Neural cell (in vitro differentiated cells): ENCODE data around the gene DPYD.

Experiments used
- CTCF ChIP-seq: fragments of 450-650 bp; IDR thresholded peaks from 2 replicates; pipeline ENCODE4 v1.5.1; 2014; ENCODE audit warnings: antibody characterized with exemption, mild to moderate bottlenecking, moderate library complexity; ENCODE audit not compliant: poor library complexity, severe bottlenecking
- EP300 ChIP-seq: fragments of 450-650 bp; conservative IDR thresholded peaks from 2 replicates; pipeline ENCODE4 v1.6.1; 2014; ENCODE audit warnings: antibody characterized with exemption, mild to moderate bottlenecking, moderate library complexity; ENCODE audit not compliant: poor library complexity, severe bottlenecking
- EZH2 ChIP-seq: fragments of 200-600, 300-800 bp; shearing (Covaris generic), sonication (generic); IDR thresholded peaks from 2 replicates; pipeline ENCODE4 v1.6.1; 2014; ENCODE audit warnings: antibody characterized with exemption, low read length, borderline replicate concordance, mild to moderate bottlenecking; ENCODE audit not compliant: insufficient read depth, poor library complexity, severe bottlenecking

DNA sequence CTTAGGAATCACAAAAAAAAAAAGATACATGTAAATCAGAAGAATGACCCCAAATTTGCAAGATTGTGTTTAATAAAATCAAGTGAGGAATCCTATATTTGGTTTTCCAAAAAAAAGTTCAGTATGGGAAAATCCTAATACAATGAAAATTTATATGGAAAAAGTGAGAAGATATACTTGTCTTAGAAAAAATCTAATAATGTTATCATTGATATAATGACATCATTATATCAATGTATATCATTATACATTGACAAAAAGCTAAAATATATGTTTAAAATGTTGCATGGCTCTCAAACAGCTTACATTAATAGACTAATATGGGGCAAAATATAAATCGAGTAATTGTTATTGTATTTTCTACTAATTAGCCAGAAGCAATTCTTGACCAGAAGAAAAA is 37.0 kb downstream of the DPYD start:
- TF ChIP-seq CTCF (no peak), EP300 (no peak), EZH2 (no peak)
